PFSK-1 (cell line): Measurements from ENCODE around the gene TMEM138.

Experiments used
- FOXP2 ChIP-seq: optimal IDR thresholded peaks from 2 replicates; pipeline ENCODE3; 2011; ENCODE audit warnings: borderline replicate concordance, control low read depth, inconsistent platforms; ENCODE audit not compliant: insufficient read depth; ENCODE audit errors: extremely low read length, extremely low read depth
- POLR2AphosphoS5 ChIP-seq: IDR thresholded peaks from 2 replicates; pipeline ENCODE4 v1.6.1; 2012; ENCODE audit warnings: low read depth, mild to moderate bottlenecking, control low read depth, low read length, moderate library complexity
- REST ChIP-seq, 2 experiments: IDR thresholded peaks; 2 replicates each; pipeline versions ENCODE4 v1.6.1 to v1.8.0; 2011 to 2012; ENCODE audit warnings: low read depth in 2 of 2, low read length in 2 of 2, control low read depth in 1 of 2, inconsistent platforms in 1 of 2, mild to moderate bottlenecking in 1 of 2, moderate library complexity in 1 of 2; ENCODE audit not compliant: insufficient read depth in 1 of 2
- SIN3A ChIP-seq: IDR thresholded peaks from 2 replicates; pipeline ENCODE4 v1.6.1; 2012; ENCODE audit warnings: mild to moderate bottlenecking, low read length, moderate library complexity, borderline replicate concordance; ENCODE audit not compliant: insufficient read depth
- TAF1 ChIP-seq: IDR thresholded peaks from 2 replicates; pipeline ENCODE4 v1.6.1; 2012; ENCODE audit warnings: low read length, control low read depth, borderline replicate concordance; ENCODE audit not compliant: insufficient read depth

GRCh38 chr11:61361741-61362541 lies at the start of gene TMEM138, which contains the start of gene CYB561A3:
- TF ChIP-seq POLR2AphosphoS5, result peak; percentile 93
- TF ChIP-seq REST (IDR thresholded peaks at IDR 0.05; ENCODE audit: insufficient read depth in 1 of 2, low read depth in 2 of 2, low read length in 2 of 2), result peak in 1 of 2 experiments; percentile 38; a peak in 1 of 4 replicates
- peak; percentile 94 for TF ChIP-seq TAF1
- peak; percentile 95; the same call in 1 of the 2 replicates for TF ChIP-seq SIN3A
- no peak for TF ChIP-seq FOXP2
